ENCODE data around the gene MRFAP1L1.

The MRFAP1L1 gene

DNA sequence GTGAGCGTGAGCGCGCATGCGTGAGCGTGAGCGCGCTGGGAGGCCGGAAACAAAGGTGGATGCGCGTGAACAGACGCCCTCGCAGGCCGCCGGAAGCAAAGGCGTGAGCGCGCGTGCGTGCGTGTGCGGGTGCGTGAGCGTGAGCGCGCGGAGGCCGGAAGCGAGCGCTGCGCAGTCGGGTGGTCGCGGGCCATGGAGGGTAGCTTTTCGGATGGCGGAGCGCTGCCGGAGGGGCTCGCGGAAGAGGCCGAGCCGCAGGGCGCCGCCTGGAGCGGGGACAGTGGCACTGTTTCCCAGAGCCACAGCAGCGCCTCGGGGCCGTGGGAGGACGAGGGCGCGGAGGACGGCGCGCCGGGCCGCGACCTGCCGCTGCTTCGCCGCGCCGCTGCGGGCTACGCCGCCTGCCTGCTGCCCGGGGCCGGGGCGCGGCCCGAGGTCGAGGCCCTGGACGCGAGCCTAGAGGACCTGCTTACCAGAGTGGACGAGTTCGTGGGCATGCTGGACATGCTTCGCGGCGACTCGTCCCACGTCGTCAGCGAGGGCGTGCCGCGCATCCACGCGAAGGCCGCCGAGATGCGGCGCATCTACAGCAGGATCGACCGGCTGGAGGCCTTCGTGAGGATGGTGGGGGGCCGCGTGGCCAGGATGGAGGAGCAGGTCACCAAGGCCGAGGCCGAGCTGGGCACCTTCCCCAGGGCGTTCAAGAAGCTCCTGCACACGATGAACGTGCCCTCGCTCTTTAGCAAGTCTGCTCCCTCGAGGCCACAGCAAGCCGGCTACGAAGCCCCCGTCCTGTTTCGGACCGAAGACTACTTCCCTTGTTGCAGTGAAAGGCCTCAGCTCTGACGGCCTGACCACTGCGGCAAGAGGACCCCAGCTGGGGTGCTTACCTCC, 6.6 kb upstream of the MRFAP1L1 start, which contains the start of gene BLOC1S4:
BLOC1S4 (plus strand) TSS at position 157 of the 894 bp plus-strand sequence; CDS start at position 193, 36 bp downstream.
- DNase-seq (ENCODE audit: low read depth in 3 of 3): peak; percentile 74 to 81 (median 77)

GRCh38 chr4:6715704-6716017, 6.0 kb upstream of the MRFAP1L1 start:
- DNase-seq (ENCODE audit: low read depth in 3 of 3): no peak

- no peak for DNase-seq (ENCODE audit: low read depth in 3 of 3)
Observed at GRCh38 chr4:6714954-6715353, 5.3 kb upstream of the MRFAP1L1 start.

DNA sequence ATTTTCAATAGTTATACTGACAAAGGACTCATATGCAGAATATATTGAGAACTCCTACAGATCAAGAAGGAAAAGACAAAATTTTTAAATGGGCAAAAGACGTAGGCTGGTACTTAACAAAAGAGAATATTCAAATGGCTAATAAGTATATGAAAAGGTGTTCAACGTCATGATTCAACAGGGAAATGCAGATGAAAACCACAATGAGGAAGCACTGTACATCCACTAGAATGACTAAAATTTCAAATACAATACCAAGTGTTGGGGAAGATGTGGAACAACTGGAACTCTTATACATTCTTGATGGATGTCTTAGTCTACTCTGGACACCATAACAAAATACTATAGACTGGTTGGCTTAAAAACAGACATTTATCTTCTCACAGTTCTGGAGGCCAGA, 1.3 kb upstream of the MRFAP1L1 start:
- DNase-seq (ENCODE audit: low read depth in 3 of 3): no peak

DNA sequence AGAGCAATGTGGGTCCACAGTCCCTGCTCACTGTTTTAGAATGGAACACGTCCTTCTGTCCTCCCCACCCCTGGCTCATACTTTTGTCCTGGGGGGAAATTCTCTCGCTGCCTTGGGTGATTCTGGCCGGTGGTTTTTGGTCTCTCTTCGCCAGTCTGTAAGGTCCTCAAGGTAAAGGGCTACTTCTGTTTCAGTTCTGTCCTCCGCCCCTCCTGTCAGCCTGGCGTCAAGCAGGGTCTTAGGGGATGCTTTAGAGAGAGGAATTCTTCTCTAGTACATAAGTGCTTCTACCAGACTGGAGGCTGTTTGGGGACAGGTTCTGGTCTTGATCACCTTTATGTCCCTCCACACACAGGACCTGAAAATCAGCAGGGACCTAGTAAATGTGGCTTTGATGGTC, 617 bp upstream of the MRFAP1L1 start:
- DNase-seq (ENCODE audit: low read depth in 3 of 3): no peak

- no peak for DNase-seq (ENCODE audit: low read depth in 3 of 3)
Observed at GRCh38 chr4:6706173-6706572, 3.5 kb downstream of the MRFAP1L1 start.

DNA sequence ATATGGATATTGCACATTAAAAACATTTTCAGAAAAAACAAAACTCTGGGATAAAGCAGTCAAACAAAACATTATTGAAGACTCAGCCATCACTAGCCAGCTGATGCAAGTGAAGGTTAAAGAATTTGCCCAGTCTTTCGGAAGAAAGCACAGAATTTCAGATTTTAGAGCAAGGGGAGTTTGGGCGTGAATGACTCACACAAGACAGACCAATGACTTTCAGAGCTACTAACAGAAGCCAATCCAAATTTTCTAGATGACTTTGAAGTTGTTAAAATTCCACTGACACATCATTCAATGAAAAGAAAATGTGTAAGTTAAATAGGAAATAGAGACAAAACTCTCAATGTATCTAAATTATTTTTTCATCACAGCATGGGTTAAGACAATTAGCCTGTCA, 4.0 kb downstream of the MRFAP1L1 start:
- no peak for DNase-seq (ENCODE audit: low read depth in 3 of 3)

DNA sequence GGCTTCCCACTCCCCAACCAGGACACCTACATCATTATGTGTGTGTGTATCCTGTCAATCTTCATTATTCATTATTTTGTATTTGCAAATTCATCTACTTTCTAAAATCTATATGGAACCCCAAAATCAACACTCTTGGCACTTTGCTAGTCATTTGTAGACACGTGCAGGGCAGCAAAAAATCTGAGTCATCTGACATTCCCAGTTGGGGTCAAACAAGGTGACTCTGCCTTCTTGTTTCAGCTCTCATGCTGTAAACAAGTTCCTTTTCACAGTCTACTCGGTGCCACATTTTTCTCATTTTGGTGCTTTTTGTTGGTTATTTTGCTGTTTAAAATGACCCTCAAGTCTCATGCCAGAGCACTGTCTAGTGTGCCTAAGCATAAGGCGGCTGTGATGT, 5.9 kb downstream of the MRFAP1L1 start:
- no peak for DNase-seq (ENCODE audit: low read depth in 3 of 3)

DNA sequence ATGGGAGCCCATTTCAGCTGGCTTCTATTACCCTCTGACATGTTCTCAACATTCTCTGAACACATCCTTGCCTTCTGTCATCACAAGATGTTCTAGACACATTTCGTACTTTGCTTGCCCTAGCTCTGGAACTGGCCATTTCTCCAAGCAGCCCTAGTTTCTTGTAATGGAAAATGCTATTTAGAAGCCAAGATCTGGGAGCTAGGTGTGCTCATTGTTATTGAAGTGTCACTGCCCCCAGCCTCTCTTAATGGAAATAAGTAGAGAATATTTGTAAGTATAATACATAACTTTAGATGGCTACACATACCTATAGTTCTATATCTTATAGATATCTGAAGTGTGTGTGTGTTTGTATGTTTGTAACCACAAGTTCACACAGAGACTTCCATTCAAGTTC, 6.9 kb downstream of the MRFAP1L1 start:
- DNase-seq (ENCODE audit: low read depth in 3 of 3): no peak

DNA sequence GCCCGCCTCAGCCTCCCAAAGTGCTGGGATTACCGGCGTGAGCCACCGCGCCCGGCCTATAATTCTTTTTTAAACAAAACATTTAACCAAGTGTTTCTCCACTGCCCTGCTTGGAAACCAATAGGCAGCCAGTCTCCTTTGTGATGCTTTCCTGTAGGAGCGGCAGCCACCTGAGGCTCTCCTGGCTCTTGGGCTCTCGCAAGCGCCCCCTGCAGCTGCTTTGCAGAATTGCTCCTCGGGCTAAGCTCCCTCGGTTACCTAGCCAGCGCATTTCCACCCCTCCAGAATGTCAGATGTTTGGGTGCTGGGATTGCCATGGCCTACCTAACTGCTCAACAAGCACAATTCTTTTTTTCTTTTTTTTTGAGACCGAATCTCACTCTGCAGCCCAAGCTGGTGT, 8.3 kb downstream of the MRFAP1L1 start:
- no peak for DNase-seq (ENCODE audit: low read depth in 3 of 3)

GRCh38 chr4:6699903-6700302, 9.8 kb downstream of the MRFAP1L1 start:
- no peak for DNase-seq (ENCODE audit: low read depth in 3 of 3)

- no peak for DNase-seq (ENCODE audit: low read depth in 3 of 3)
Observed at GRCh38 chr4:6699388-6699787, 10.3 kb downstream of the MRFAP1L1 start.

DNA sequence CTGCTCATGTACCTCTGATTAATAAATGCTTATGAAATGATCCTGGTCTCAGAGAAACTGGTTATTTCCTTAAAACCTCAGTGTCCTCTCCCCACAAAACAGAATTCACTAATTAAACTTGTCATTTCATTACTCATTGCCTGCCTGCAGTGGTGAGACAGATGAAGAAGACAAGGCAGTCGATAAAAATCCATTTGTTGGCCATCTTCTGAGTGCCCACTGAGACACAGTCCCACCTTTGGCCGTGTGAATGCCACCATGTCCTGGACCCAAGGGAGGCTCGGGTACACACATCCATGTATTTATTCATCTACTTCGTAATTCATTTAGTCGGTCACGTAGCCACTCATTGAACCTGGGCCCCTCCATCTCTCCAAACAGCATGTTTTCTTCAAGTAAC, 12.5 kb downstream of the MRFAP1L1 start:
- no peak for DNase-seq (ENCODE audit: low read depth in 3 of 3)

DNA sequence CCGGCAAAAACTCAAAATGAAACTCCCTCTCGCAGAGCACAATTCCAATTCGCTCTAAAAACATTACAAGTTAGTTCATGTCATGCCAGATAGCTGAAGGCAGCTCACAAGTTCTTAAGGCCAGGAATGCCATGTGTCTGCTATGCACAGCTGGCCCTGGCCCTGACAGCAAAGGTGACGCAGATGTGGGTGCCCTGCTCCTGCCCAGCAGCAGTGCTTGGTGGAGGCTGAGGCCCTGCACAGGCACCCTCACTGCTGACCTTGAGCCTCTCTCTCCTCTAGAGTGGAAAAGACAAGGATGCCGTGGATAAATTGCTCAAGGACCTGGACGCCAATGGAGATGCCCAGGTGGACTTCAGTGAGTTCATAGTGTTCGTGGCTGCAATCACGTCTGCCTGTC, 13.1 kb downstream of the MRFAP1L1 start:
- DNase-seq (ENCODE audit: low read depth in 3 of 3): no peak

GRCh38 chr4:6695660-6696610, 13.7 kb downstream of the MRFAP1L1 start:
- no peak for DNase-seq (ENCODE audit: low read depth in 3 of 3)

DNA sequence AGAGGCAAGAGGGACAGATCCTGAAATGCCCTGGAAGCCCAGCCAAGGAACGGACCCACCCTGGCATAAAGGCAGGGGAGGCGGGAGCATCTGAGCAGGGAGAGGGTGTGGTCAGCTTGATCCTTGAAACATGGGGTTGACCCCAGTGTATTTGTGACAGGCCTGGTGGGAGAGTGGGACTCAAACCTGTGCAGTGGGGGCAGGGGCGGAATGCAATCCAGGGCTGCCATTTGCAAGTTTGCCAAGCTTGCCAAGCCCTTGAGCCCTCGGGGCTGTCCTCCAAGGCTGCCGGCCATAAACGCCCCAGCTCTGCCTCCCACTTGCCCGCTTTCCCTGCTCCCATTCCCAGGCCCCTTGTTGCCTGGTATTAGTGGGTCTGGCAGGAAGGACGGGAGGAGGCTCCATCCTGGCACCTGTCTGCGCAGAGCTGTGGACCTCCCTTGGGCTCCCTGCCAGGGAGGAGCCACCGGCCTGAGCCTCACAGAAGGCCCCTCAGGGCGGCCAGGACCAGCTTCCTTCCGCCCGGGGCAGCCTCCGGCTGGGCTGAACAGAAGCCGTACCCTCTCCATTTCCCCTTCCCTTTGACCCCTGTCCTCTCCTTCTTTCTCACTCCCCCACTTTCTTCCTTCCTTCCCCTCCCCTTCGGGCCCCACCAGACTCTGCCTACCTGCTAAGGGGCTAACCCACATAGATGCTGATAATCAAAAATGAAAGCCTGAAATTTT, 15.3 kb downstream of the MRFAP1L1 start:
- DNase-seq (ENCODE audit: low read depth in 3 of 3): no peak

DNA sequence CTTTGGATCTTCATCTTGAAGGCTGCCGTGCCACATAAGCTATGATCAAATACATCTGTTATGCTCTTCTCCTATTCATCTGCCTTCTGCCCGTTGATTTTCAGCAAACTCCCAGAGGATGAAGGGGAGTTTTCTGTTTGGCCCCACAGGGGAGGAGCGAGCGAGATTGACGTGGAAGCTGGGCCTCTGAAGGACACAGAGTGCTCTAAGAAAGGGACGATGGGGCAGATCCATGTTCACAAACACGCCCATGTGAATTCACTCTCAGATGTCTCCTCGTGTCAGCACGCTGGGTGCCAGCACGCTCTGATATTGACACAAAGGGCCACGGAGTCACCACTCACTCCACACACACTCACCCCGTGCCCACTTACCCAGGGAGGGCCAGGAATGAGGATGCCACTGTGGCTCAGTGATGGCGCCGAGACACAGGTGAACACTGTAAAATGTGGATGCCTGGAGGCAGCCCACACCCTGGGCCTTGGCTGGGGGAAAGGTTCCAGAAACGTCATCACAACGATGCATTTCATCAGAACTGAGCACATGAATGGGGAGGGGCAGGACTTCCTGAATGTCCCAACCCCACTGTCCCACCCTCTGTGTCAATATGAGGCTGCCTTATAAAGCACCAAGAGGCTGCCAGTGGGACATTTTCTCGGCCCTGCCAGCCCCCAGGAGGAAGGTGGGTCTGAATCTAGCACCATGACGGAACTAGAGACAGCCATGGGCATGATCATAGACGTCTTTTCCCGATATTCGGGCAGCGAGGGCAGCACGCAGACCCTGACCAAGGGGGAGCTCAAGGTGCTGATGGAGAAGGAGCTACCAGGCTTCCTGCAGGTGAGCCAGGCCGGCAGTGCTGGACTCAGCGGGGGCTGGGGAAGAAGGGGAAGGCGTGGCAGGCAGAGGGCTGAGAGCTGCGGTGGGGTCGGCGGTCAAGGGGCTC, 16.2 kb downstream of the MRFAP1L1 start, which contains the start of gene S100P:
S100P (plus strand) TSS at position 648 of the 946 bp plus-strand sequence; CDS start at position 703, 55 bp downstream.
- DNase-seq (ENCODE audit: low read depth in 3 of 3): no peak

DNA sequence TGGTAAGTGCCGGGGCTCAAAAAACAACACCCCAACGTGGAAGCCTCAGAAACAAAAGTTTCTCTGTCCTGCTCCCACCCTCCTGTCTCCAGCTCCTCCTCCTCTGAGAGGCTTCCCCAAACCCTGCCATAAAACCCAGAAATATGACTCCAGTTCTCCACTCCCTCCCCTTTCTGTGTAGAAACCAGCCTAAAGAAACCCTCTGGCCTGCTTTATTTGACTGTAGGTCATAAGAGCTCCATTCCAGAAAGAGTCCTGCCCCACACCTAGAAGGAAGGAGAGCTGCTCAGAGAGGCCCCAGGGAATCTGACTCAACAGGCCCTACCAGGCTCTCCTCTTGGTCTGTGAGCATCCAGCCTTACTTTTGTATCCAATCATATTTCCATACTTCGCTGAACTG, 16.9 kb downstream of the MRFAP1L1 start:
- no peak for DNase-seq (ENCODE audit: low read depth in 3 of 3)

- no peak for DNase-seq (ENCODE audit: low read depth in 3 of 3)
Observed at GRCh38 chr4:6692379-6692778, 17.3 kb downstream of the MRFAP1L1 start.

- no peak for DNase-seq (ENCODE audit: low read depth in 3 of 3)
Observed at GRCh38 chr4:6689506-6689960, 20.1 kb downstream of the MRFAP1L1 start.
